Measurements from ENCODE around the gene TMC3. TPM values are rescaled to one million over a fixed set of nuclear protein-coding genes. Genes with fewer than 3 reads are reported as not detected.
"Not testable (repeated sequence)": the region's sequence is repeated elsewhere in the genome, so short reads cannot be mapped to it uniquely, and the experiment has no call there.

TMC3 gene
- total RNA-seq, 1 donor from 2014 or later, result not detected

GRCh38 chr15:81331600-81331999 is 42.4 kb downstream of the TMC3 start:
- H3K4me3 Mint-ChIP-seq (ENCODE audit: unreplicated experiment), result no peak overlapping the region
- H3K27ac Mint-ChIP-seq (ENCODE audit: unreplicated experiment), result peak overlapping the region; percentile 47
- H3K9me3 Mint-ChIP-seq (ENCODE audit: low read depth), result no peaks in the 10 kb centered on the region
- H3K4me1 Mint-ChIP-seq (ENCODE audit: low read depth), result peaks cover 41% of the 10 kb centered on the region
- DNase-seq (ENCODE audit: low spot score), result no peak
- no peaks in the 10 kb centered on the region for H3K27me3 Mint-ChIP-seq (ENCODE audit: low read depth)
- no peak for TF ChIP-seq CTCF (IDR thresholded peaks at IDR 0.05)
- peaks cover 2% of the 10 kb centered on the region for H3K36me3 Mint-ChIP-seq (ENCODE audit: low read depth)

GRCh38 chr15:81331141-81331540 is 42.9 kb downstream of the TMC3 start:
- H3K27me3 Mint-ChIP-seq (ENCODE audit: low read depth); H3K4me3 Mint-ChIP-seq (ENCODE audit: unreplicated experiment); H3K36me3 Mint-ChIP-seq (ENCODE audit: low read depth); DNase-seq (ENCODE audit: low spot score); H3K9me3 Mint-ChIP-seq (ENCODE audit: low read depth): not testable (repeated sequence)
- H3K4me1 Mint-ChIP-seq (ENCODE audit: low read depth), result peaks cover 45% of the 10 kb centered on the region
- H3K27ac Mint-ChIP-seq (ENCODE audit: unreplicated experiment), result peak overlapping the region; percentile 47

GRCh38 chr15:81330366-81331090 is 43.5 kb downstream of the TMC3 start:
- Mint-ChIP-seq H3K9me3 (ENCODE audit: low read depth) (no peaks in the 10 kb centered on the region), H3K27me3 (ENCODE audit: low read depth) (no peaks in the 10 kb centered on the region), H3K27ac (ENCODE audit: unreplicated experiment) (no peak overlapping the region), H3K4me3 (ENCODE audit: unreplicated experiment) (no peak overlapping the region), H3K4me1 (ENCODE audit: low read depth) (peaks cover 46% of the 10 kb centered on the region), H3K36me3 (ENCODE audit: low read depth) (peaks cover 2% of the 10 kb centered on the region)
- no peak for DNase-seq (ENCODE audit: low spot score)
- no peak for TF ChIP-seq CTCF (IDR thresholded peaks at IDR 0.05)

GRCh38 chr15:81329446-81329845 is 44.6 kb downstream of the TMC3 start:
- no peaks in the 10 kb centered on the region for H3K27me3 Mint-ChIP-seq (ENCODE audit: low read depth)
- H3K4me3 Mint-ChIP-seq (ENCODE audit: unreplicated experiment), result no peak overlapping the region
- no peak for DNase-seq (ENCODE audit: low spot score)
- peaks cover 51% of the 10 kb centered on the region for H3K4me1 Mint-ChIP-seq (ENCODE audit: low read depth)
- H3K9me3 Mint-ChIP-seq (ENCODE audit: low read depth), result no peaks in the 10 kb centered on the region
- H3K27ac Mint-ChIP-seq (ENCODE audit: unreplicated experiment), result no peak overlapping the region
- H3K36me3 Mint-ChIP-seq (ENCODE audit: low read depth), result peaks cover 2% of the 10 kb centered on the region
- no peak for TF ChIP-seq CTCF (IDR thresholded peaks at IDR 0.05)

GRCh38 chr15:81327516-81327915 is 46.5 kb downstream of the TMC3 start:
- no peaks in the 10 kb centered on the region for H3K36me3 Mint-ChIP-seq (ENCODE audit: low read depth)
- no peak for TF ChIP-seq CTCF (IDR thresholded peaks at IDR 0.05)
- no peak overlapping the region for H3K4me3 Mint-ChIP-seq (ENCODE audit: unreplicated experiment)
- H3K27ac Mint-ChIP-seq (ENCODE audit: unreplicated experiment), result peak overlapping the region; percentile 90
- peaks cover 67% of the 10 kb centered on the region for H3K4me1 Mint-ChIP-seq (ENCODE audit: low read depth)
- no peaks in the 10 kb centered on the region for H3K27me3 Mint-ChIP-seq (ENCODE audit: low read depth)
- H3K9me3 Mint-ChIP-seq (ENCODE audit: low read depth), result no peaks in the 10 kb centered on the region
- no peak for DNase-seq (ENCODE audit: low spot score)
